Ishikawa (cell line): ENCODE data around the gene ZBTB11.

ENCODE experiments used
- CEBPB ChIP-seq: IDR thresholded peaks from 2 replicates; pipeline ENCODE4 v1.6.1; 2012
- CREB1 ChIP-seq: IDR thresholded peaks from 2 replicates; pipeline ENCODE4 v1.6.1; 2012; ENCODE audit warnings: low read depth
- EGR1 ChIP-seq: IDR thresholded peaks from 2 replicates; pipeline ENCODE4 v1.6.1; 2012
- EP300 ChIP-seq: IDR thresholded peaks from 2 replicates; pipeline ENCODE4 v1.6.1; 2012; ENCODE audit warnings: borderline replicate concordance
- FOXM1 ChIP-seq: IDR thresholded peaks from 2 replicates; pipeline ENCODE4 v1.6.1; 2012; ENCODE audit warnings: low read depth, borderline replicate concordance
- NFIC ChIP-seq: IDR thresholded peaks from 2 replicates; pipeline ENCODE4 v1.6.1; 2012
- RAD21 ChIP-seq: IDR thresholded peaks from 2 replicates; pipeline ENCODE4 v1.6.1; 2012; ENCODE audit warnings: low read depth
- TAF1 ChIP-seq: IDR thresholded peaks from 2 replicates; pipeline ENCODE4 v1.6.1; 2012; ENCODE audit warnings: low read depth, mild to moderate bottlenecking
- TEAD4 ChIP-seq: IDR thresholded peaks from 2 replicates; pipeline ENCODE4 v1.6.1; 2012
- USF1 ChIP-seq: IDR thresholded peaks from 2 replicates; pipeline ENCODE4 v1.6.1; 2012
- TF ChIP-seq, protein P1 (sequence below): IDR thresholded peaks from 2 replicates; pipeline ENCODE4 v1.6.1; 2012; ENCODE audit warnings: low read depth, mild to moderate bottlenecking
- TF ChIP-seq, protein P2 (sequence below): IDR thresholded peaks from 2 replicates; pipeline ENCODE4 v1.6.1; 2012

DNA sequence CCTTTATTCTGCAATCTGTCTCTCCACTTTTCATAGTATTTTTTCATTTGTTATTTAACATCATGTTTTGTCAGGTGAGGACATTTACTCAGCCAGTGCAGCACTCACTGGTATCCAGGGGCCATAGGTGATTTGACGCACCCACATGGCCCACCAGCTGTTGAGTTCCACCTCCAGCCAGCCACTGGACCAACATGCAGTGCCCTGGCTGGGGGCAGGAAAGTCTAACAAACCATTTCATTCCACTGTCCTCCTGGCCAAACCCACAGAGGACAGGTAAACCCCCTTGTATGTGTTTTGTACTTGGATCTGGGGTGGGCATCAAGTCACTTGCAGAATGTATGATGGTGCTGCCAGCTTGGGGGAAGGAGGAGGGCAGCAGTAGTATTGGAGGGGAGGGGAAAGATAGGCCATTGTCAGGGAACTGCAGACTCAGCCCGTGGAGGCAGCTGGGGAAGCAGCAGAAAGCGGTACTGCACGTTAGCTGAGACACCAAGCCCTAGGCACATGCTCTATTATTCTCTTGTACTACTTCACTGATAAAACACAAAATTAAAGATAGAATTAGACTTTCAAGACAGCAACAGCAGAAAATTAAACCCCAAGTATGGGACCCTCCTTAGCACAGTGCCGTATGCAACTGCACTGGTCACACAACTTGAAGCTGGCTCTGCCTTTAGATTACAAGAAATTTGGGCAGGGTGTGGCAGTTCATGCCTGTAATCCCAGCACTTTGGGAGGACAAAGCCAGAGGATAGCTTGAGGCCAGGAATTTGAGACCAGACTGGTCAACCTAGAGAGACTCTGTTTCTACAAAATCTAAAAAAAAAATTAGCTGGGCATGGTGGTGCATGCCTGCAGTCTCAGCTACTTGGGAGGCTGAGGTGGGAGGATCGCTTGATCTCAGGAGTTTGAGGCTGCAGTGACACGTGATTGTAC, 25.0 kb upstream of the ZBTB11 start:
- TF ChIP-seq FOXM1: no peak
- TF ChIP-seq USF1: no peak
- no peak for TF ChIP-seq EGR1
- no peak for TF ChIP-seq EP300
- TF ChIP-seq TAF1: no peak
- no peak for TF ChIP-seq CREB1
- no peak for TF ChIP-seq CEBPB
- no peak for TF ChIP-seq RAD21
- TF ChIP-seq, protein P1, sequence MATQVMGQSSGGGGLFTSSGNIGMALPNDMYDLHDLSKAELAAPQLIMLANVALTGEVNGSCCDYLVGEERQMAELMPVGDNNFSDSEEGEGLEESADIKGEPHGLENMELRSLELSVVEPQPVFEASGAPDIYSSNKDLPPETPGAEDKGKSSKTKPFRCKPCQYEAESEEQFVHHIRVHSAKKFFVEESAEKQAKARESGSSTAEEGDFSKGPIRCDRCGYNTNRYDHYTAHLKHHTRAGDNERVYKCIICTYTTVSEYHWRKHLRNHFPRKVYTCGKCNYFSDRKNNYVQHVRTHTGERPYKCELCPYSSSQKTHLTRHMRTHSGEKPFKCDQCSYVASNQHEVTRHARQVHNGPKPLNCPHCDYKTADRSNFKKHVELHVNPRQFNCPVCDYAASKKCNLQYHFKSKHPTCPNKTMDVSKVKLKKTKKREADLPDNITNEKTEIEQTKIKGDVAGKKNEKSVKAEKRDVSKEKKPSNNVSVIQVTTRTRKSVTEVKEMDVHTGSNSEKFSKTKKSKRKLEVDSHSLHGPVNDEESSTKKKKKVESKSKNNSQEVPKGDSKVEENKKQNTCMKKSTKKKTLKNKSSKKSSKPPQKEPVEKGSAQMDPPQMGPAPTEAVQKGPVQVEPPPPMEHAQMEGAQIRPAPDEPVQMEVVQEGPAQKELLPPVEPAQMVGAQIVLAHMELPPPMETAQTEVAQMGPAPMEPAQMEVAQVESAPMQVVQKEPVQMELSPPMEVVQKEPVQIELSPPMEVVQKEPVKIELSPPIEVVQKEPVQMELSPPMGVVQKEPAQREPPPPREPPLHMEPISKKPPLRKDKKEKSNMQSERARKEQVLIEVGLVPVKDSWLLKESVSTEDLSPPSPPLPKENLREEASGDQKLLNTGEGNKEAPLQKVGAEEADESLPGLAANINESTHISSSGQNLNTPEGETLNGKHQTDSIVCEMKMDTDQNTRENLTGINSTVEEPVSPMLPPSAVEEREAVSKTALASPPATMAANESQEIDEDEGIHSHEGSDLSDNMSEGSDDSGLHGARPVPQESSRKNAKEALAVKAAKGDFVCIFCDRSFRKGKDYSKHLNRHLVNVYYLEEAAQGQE: no peak
- TF ChIP-seq NFIC: no peak
- TF ChIP-seq, protein P2, sequence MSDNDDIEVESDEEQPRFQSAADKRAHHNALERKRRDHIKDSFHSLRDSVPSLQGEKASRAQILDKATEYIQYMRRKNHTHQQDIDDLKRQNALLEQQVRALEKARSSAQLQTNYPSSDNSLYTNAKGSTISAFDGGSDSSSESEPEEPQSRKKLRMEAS: no peak
- TF ChIP-seq TEAD4: no peak
